Glutamatergic neuron (in vitro differentiated cells): ENCODE results near the gene KRTAP9-7. TPM values are rescaled to one million over a fixed set of nuclear protein-coding genes. Genes with fewer than 3 reads are reported as not detected.
"Not testable (repeated sequence)": the region's sequence is repeated elsewhere in the genome, so short reads cannot be mapped to it uniquely, and the experiment has no call there.

Experiments
- DNase-seq: peaks from one replicate; pipeline ENCODE4 v3.0.0; 2022
- H3K27ac Mint-ChIP-seq: one replicate; pipeline ENCODE4 v1.8.0; 2020; ENCODE audit warnings: mild to moderate bottlenecking, mixed read lengths, inconsistent platforms; ENCODE audit not compliant: unreplicated experiment
- H3K27me3 Mint-ChIP-seq: one replicate; pipeline ENCODE4 v1.8.0; 2020; ENCODE audit warnings: mild to moderate bottlenecking, moderate library complexity, mixed read lengths, inconsistent platforms; ENCODE audit not compliant: unreplicated experiment
- H3K36me3 Mint-ChIP-seq: one replicate; pipeline ENCODE4 v1.8.0; 2020; ENCODE audit warnings: mild to moderate bottlenecking, mixed read lengths, inconsistent platforms; ENCODE audit not compliant: unreplicated experiment
- H3K4me1 Mint-ChIP-seq: one replicate; pipeline ENCODE4 v1.8.0; 2020; ENCODE audit warnings: mild to moderate bottlenecking, low read depth, mixed read lengths, inconsistent platforms; ENCODE audit not compliant: unreplicated experiment
- H3K4me3 Mint-ChIP-seq: one replicate; pipeline ENCODE4 v1.8.0; 2020; ENCODE audit warnings: mild to moderate bottlenecking, mixed read lengths, inconsistent platforms; ENCODE audit not compliant: unreplicated experiment
- H3K9me3 Mint-ChIP-seq: one replicate; pipeline ENCODE4 v1.8.0; 2020; ENCODE audit warnings: mild to moderate bottlenecking, moderate library complexity, mixed read lengths, inconsistent platforms; ENCODE audit not compliant: unreplicated experiment
- total RNA-seq: library from RNA; stranded (reverse); fragmentation: NEBNext Ultra II Directional; extraction: Animal tissue kit (Norgen Biotek cat#: 25700); gene quantifications from one replicate; pipeline ENCODE4 v1.2.1, GENCODE V29; 2021; ENCODE audit not compliant: unreplicated experiment
- TF ChIP-seq, protein P1 (sequence below): fragments of 200-600 bp; sonication (generic); IDR thresholded peaks from one replicate; pipeline ENCODE4 v1.5.0; 2021; ENCODE audit not compliant: partially characterized antibody, unreplicated experiment

Gene KRTAP9-7
- total RNA-seq, 1 donor from 2014 or later, result not detected

DNA sequence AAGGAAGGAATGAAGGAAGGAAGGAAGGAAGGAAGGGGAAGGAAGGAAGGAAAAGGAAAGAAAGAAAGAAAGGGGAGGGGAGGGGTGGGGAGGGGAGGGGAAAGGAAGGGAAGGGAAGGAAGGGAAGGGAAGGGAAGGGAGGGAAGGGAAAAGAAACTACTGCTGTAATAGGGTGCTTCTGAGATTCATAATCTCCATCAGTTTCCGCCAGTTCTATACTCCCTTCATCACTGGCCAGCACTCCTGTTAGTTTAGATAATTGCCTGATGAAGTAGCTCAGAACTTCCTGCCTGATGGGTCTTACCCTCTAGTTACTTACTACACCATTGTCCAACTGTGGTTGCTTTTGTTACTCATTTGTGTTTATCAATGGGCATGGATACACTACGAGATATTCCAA lies 12.3 kb upstream of the KRTAP9-7 start:
- TF ChIP-seq, protein P1, sequence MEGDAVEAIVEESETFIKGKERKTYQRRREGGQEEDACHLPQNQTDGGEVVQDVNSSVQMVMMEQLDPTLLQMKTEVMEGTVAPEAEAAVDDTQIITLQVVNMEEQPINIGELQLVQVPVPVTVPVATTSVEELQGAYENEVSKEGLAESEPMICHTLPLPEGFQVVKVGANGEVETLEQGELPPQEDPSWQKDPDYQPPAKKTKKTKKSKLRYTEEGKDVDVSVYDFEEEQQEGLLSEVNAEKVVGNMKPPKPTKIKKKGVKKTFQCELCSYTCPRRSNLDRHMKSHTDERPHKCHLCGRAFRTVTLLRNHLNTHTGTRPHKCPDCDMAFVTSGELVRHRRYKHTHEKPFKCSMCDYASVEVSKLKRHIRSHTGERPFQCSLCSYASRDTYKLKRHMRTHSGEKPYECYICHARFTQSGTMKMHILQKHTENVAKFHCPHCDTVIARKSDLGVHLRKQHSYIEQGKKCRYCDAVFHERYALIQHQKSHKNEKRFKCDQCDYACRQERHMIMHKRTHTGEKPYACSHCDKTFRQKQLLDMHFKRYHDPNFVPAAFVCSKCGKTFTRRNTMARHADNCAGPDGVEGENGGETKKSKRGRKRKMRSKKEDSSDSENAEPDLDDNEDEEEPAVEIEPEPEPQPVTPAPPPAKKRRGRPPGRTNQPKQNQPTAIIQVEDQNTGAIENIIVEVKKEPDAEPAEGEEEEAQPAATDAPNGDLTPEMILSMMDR, result no peak
- Mint-ChIP-seq H3K27me3 (no peaks in the 10 kb centered on the region), H3K4me3 (no peak overlapping the region), H3K9me3 (peaks cover 1% of the 10 kb centered on the region), H3K4me1 (no peaks in the 10 kb centered on the region), H3K27ac (no peak overlapping the region), H3K36me3 (no peaks in the 10 kb centered on the region)
- DNase-seq, result no peak

DNA sequence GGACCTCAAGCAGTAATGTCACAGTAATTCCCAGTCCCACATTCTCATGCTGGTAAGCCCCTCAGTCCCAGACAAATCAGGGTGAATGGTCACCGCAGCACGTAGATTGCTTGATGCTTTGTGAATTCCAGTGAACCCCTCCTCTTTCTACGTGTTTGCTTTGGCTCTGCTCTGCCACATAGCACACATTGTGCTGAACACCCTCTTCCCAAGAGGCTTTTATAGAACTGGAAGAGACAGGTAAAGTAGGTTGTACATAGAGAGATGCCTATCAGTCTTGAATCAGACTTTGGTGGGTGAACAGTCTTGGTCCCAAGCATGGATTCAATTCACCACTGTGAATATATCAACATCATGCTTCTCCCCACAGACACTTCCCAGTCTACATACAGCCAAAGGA lies 10.9 kb upstream of the KRTAP9-7 start:
- Mint-ChIP-seq H3K4me1 (no peaks in the 10 kb centered on the region), H3K36me3 (no peaks in the 10 kb centered on the region), H3K9me3 (peaks cover 1% of the 10 kb centered on the region), H3K27ac (no peak overlapping the region), H3K27me3 (no peaks in the 10 kb centered on the region), H3K4me3 (no peak overlapping the region)
- DNase-seq, result no peak
- TF ChIP-seq, protein P1, result no peak

DNA sequence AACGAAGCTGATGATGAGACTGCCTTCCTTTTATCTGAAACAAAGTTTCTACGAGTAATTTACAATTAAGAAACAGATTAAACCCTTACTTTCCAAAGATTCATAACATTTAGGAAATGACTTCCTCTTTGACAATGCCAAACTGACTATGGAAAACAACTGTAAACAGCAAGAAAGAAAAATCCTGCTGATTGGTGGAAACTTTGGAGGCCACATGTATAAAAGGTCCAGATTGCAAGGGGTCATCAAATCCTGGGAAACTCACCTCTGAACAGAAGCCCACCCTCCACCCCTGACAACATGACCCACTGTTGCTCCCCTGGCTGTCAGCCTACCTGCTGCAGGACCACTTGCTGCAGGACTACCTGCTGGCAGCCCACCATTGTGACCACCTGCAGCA lies 10.4 kb upstream of the KRTAP9-7 start, which contains the start of gene KRTAP9-6:
Gene KRTAP9-6, plus strand, starts transcription at position 301 of the 400 bp plus-strand sequence. Its CDS starts 0 bp downstream, at position 301.
- Mint-ChIP-seq H3K27ac (no peak within 1 kb of the TSS), H3K4me1 (no peaks in the 10 kb centered on the region), H3K9me3 (peaks cover 1% of the 10 kb centered on the region), H3K36me3 (no peaks in the 10 kb centered on the region), H3K4me3 (no peak within 1 kb of the TSS), H3K27me3 (no peaks in the 10 kb centered on the region)
- TF ChIP-seq, protein P1, result no peak
- no peak for DNase-seq

DNA sequence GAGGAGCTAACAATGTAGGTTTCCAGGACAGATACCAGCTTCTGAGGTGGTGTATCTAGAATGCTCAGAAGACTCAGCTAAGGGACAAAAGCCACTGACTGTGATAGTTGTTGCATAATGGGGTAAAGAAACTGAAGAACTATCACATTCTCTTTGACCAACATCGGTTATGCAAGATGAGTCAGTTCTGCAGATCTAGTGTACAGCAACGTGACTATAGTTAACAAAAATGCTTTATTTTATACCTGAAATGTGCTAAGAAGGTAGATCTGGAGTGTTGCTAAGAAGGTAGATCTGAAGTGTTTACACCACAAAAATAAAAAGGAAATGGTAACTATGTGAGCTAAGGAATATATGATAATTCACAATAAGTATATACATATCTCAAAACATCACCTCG lies 7.8 kb upstream of the KRTAP9-7 start:
- Mint-ChIP-seq H3K9me3 (peaks cover 1% of the 10 kb centered on the region), H3K27me3 (no peaks in the 10 kb centered on the region), H3K36me3 (no peaks in the 10 kb centered on the region), H3K4me3 (no peak overlapping the region), H3K4me1 (no peaks in the 10 kb centered on the region), H3K27ac (no peak overlapping the region)
- no peak for DNase-seq
- TF ChIP-seq, protein P1, result no peak

DNA sequence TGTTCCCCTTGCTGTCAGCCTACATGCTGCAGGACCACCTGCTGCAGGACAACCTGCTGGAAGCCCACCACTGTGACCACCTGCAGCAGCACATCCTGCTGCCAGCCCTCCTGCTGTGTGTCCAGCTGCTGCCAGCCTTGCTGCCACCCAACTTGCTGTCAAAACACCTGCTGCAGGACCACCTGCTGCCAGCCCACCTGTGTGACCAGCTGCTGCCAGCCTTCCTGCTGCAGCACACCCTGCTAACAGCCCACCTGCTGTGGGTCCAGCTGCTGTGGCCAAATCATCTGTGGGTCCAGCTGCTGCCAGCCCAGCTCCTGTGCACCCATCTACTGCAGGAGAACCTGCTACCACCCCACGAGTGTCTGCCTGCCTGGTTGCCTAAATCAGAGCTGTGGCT lies 4.2 kb upstream of the KRTAP9-7 start:
- H3K36me3 Mint-ChIP-seq, H3K4me3 Mint-ChIP-seq, H3K9me3 Mint-ChIP-seq, DNase-seq, H3K27ac Mint-ChIP-seq, H3K4me1 Mint-ChIP-seq, H3K27me3 Mint-ChIP-seq: not testable (repeated sequence)

DNA sequence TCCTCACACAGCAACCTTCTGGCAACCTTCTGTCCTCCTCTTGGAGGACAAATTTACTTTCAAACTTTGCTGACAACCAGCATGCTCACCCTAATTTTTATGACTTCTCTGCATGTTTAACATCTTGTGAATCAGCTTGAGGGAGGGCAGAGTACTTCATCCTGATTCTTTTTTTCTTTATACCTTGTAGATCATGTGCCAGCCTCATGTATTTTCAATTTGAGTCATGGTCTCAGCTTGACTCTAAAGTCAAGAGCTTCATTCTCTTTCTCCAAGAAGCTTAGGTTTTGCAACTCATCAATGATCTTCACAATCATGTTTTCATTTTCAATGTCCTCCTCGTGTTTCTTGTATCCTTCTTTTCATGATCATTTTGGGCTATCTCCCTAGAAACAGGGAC lies 3.6 kb upstream of the KRTAP9-7 start:
- Mint-ChIP-seq H3K4me3 (no peak overlapping the region), H3K27ac (no peak overlapping the region), H3K36me3 (no peaks in the 10 kb centered on the region), H3K27me3 (peaks cover 4% of the 10 kb centered on the region), H3K4me1 (no peaks in the 10 kb centered on the region), H3K9me3 (no peaks in the 10 kb centered on the region)
- TF ChIP-seq, protein P1, result no peak
- no peak for DNase-seq
